Left lobe of liver (tissue), 2 donors: Measurements from ENCODE around the gene AIRE. TPM values are rescaled to one million over a fixed set of nuclear protein-coding genes. Genes with fewer than 3 reads are reported as not detected.
"Not testable (repeated sequence)": the region's sequence is repeated elsewhere in the genome, so short reads cannot be mapped to it uniquely, and the experiment has no call there.

Source experiments
- ATAC-seq: fragments of 200-7000 bp; cut with Tn5 transposase; one replicate; pipeline ENCODE4 v1.9.1; 2020; ENCODE audit warnings: mild to moderate bottlenecking, moderate library complexity
- DNase-seq: peaks from one replicate; pipeline ENCODE4 v3.0.0-alpha.2; 2020; ENCODE audit warnings: low spot score
- total RNA-seq: library from RNA; stranded (reverse); gene quantifications from one replicate; pipeline ENCODE4 v1.2.1, GENCODE V29; 2021
- donor health status: DM: no; HTN: no; CAD: no; lungs with moderate emphysema.
- donor health status: DM: no; HTN: yes; CAD: no.

Gene AIRE
- total RNA-seq, 1 donor from 2014 or later = not detected

GRCh38 chr21:44265734-44266270 lies 19.9 kb upstream of the AIRE start:
- no peak for DNase-seq
- no peak for ATAC-seq

- no peak for DNase-seq
- no peak for ATAC-seq
Measured at GRCh38 chr21:44267655-44268142, 18.0 kb upstream of the AIRE start.

- DNase-seq = no peak
- ATAC-seq = no peak
Measured at GRCh38 chr21:44269090-44269489, 16.6 kb upstream of the AIRE start.

DNA sequence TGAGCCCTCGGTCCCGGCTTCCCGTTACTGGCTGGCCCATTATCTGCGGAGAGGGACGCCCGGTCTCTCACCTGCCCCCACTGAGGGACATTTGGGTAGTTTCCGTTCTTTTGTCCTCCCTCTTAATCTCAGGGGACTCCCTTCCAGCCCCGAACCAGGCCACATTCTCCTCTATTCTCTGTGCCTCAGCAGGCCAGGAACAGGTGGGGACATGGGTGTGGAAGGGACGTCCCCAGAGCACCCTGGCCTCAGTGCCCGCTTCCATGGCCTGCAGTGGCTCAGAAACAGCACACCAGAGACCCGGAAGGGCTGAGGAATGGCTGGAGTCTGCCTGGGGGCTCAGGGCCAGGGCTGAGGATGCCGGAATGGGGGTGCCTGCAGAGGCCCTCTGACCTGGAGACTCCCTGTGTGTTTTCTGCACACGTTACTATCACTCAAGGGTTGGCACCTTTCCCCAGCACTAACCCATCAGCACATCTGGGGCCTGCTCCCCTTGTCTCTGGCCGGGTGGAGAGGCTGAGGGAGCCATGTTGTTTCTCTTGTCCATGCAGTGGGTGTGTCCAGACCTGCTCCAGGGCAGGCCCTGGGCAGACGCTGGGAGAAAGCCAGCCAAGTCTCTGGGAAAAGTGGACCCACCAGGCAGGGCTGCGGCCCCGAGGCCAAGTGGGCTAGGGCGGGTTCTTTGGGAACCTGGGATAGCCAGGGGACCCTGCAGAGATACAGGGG lies 14.0 kb upstream of the AIRE start:
- DNase-seq (no peak), ATAC-seq (no peak)

GRCh38 chr21:44272284-44272858 lies 13.3 kb upstream of the AIRE start:
- DNase-seq = no peak
- ATAC-seq = no peak

GRCh38 chr21:44273046-44273445 lies 12.6 kb upstream of the AIRE start:
- no peak for ATAC-seq
- no peak for DNase-seq

DNA sequence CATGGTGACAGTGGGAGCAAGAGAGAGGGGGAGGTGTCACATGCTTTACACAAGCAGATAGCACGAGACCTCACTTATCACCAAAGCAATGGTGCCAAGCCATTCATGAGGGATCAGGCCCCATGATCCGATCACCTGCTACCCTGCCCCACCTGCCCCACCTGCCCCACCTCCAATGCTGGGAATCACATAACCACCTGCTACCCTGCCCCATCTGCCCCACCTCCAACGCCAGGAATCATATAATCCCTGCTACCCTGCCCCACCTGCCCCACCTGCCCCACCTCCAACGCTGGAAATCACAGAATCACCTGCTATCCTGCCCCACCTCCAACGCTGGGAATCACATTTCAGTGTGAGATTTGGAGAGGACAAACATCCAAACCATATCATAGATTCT lies 10.6 kb upstream of the AIRE start:
- ATAC-seq (no peak), DNase-seq (no peak)

DNA sequence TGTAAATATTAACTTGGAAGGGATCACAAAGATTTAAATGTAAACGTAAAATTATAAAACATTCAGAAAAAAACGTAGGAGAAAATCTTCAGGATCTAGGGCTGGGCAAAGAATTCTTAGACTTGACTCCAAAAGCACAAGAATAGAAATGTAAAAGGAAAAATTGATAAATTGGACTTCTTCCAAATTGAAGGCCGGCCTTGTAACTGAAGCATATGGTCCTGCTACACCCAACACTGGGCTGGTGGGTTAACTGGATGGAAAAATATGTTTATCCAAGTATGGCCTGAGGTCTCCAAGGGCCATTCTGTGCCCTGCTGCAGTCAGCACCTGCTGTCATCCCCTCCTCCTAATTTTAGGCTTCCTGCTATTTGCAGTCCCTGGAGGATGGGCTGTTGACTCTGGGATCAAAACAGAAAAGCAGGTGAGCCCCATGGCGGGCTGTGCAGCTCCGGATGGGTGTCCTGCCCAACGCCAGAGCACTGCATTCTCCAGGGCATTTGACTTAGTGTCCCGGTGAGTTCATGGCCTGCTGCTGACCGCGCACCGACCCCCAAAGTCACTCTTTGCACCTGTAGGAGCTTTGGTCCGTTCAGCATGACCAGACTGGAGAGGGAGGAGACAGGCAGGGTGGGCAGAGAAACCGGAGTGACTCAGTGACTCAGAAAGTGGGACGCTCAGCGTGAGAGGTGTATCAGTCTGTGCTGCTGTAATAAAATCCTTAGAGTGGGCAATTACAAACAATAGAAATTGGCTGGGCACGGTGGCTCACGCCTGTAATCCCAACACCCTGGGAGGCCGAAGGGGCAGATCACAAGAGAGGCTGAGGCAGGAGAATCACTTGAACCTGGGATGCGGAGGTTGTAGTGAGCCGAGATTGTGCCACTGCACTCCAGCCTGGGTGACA lies 6.1 kb upstream of the AIRE start:
- DNase-seq (no peak), ATAC-seq (no peak)

DNA sequence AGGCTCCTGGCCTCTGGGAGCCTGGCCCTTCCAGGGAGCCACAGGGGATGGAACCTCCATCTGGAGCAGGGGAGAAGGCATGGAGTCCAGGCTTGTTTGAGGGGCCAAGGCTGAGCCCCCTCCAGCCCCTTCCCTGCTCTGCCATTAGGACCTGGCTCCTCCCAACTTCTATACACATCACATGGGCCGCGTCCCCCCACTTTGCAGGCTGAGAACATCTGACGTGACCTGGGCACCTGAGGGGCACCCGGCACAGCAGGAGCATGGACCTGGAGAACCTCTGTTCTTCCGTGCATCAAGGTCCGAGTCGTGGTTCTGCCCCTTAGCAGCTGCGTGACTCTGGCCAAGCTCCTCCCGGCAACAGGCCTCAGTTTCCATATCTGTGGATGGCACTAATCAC lies 3.9 kb upstream of the AIRE start:
- DNase-seq = no peak
- no peak for ATAC-seq

DNA sequence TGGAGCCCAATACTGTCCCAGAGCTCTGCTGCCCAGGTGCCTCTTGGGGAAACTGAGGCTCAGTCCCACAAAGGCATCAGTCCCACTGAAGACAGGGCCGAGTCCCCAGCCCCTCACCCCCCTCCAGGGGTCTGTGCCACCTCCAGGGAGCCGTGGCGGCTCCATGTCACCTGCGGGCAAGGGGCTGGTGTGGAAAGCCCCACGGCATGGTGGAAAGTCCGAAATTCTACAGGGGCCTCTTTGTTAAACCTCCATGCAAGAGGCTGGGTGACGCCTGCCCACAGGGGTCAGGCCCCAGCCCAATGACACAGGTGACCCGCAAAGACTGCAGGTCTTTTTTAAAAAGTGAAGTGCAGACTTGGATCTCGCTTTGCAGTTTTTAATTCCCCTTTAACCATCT lies 3.3 kb upstream of the AIRE start:
- no peak for ATAC-seq

GRCh38 chr21:44283211-44283785 lies 2.4 kb upstream of the AIRE start:
- not testable (repeated sequence) for DNase-seq, ATAC-seq

More for the DNA sequence above, 3.3 kb upstream of the AIRE start:
- no peak for DNase-seq

DNA sequence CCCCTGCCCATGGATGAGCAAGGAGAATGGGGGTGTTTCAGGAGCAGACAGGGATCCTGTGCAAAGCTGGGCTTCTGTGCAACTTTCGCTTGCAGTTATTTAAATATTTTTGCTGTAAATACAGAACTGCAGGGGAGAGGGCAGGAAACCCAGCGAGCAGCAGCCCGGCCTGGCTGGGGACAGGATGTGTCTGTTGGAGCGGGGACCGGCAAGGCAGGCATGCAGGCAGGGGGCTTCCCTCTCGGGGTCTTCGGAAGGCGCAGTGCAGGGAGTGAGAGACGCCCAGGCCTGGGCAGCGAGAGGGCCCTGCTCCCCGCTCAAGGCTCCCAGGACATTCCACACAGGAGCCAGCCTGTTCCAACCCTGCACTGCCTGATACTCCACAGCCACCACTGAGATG lies 1.7 kb upstream of the AIRE start:
- no peak for DNase-seq
- no peak for ATAC-seq

DNA sequence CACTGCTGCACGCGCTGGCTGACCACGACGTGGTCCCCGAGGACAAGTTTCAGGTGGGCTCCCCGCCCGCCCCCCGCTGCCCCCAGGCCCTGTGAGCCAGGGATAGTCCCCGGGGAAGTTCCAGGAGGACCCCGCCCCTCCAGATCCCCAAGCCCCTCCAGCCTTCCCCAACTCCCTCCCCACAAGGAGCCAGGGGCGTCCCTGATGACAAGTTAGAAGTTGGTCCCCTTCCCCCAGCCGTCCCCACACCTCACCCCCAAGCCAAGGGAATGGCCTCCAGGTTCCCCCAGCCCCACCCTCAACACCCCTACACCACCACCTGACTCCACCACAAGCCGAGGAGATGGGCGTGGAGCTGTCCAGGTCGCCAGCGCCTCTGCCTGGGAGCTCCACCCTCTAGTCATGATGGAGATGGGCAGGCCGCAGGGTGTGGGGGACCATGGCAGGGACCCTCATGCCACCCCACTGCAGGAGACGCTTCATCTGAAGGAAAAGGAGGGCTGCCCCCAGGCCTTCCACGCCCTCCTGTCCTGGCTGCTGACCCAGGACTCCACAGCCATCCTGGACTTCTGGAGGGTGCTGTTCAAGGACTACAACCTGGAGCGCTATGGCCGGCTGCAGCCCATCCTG lies 525 bp downstream of the AIRE start:
- DNase-seq = no peak
- ATAC-seq = no peak

- ATAC-seq = no peak
- DNase-seq = no peak
Measured at GRCh38 chr21:44286716-44287632, 1.3 kb downstream of the AIRE start.

DNA sequence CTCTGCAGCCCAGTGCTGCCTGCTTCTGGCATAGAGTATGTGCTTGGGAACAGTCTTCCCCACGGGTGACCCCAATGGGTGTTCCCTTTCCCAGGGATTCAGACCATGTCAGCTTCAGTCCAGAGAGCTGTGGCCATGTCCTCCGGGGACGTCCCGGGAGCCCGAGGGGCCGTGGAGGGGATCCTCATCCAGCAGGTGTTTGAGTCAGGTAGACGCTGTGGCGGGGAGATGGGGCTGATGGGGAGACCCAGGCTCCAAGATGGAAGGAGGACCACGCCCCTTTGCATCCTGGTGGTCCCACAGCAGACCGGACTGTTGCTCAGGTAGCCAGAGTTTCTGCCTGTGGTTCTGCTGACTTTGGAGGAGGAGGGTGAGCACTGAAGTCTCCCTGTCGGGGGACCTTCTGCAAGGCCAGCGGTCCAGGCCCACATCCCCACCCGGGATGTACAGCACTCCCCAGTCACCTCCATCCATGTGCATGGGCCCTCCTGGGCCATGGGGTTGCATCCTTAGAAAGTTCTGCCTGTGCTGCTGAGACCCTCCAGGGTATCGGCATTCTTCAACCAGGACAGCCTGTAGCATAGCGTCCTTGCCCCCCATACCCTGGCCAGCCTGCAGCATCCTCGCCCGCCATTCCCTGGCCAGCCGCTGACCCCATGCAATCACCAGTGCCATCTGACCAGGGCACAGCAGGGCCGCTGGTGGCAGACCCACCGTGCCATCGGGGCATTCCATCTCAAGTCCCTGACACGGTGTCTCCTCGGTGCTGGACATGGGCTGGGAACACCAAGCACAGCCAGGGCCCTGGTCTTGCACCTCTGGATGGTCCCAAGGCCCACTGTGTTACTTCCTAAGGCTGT lies 2.8 kb downstream of the AIRE start:
- ATAC-seq = no peak

DNA sequence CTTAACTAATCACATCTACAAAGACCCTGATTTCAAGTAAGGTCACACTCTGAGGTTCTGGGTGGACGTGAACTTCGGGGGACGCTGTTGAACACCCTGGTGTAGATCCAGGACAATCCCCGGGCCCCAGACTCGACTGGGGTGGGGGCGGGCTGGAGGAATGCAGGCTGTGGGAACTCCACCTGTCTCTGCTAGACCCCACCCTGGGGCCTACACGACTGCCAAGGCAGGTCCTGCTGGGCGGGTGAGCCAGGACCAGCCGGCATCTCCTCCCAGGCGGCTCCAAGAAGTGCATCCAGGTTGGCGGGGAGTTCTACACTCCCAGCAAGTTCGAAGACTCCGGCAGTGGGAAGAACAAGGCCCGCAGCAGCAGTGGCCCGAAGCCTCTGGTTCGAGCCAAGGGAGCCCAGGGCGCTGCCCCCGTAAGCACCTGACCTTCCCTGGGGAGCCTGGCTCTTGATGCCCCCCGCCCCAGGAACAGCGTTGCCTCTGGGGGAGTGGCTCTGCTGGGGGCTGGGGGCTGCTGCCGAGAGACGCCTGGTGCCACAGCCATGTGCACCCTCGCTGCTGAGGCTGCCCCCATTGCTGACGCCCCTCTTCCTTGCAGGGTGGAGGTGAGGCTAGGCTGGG lies 3.8 kb downstream of the AIRE start:
- DNase-seq (no peak), ATAC-seq (no peak)

More for the DNA sequence above, 2.8 kb downstream of the AIRE start:
- no peak for DNase-seq

- DNase-seq (no peak), ATAC-seq (no peak)
Measured at GRCh38 chr21:44290327-44291077, 4.8 kb downstream of the AIRE start.
